ENCODE measurements around the gene LYST.

The LYST gene

DNA sequence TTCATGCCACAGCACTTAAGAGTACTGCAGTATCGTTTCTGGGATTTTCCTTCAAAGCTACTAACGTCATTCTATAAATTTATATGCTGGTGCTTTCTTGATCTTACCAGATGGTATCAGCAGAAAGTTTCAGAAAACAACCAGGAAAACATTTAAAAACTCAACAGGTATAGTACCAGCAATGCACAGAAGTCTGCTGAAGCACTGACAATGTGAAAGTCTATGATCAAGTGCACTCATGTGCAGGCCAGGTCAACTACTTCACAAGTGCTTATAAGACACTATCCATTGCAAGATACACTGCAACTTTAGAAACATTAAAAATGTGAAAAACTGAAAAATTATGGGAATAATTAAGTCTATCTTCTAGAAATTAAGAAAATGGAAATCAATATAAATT, 34.7 kb downstream of the LYST start:
- TF ChIP-seq, protein P1, sequence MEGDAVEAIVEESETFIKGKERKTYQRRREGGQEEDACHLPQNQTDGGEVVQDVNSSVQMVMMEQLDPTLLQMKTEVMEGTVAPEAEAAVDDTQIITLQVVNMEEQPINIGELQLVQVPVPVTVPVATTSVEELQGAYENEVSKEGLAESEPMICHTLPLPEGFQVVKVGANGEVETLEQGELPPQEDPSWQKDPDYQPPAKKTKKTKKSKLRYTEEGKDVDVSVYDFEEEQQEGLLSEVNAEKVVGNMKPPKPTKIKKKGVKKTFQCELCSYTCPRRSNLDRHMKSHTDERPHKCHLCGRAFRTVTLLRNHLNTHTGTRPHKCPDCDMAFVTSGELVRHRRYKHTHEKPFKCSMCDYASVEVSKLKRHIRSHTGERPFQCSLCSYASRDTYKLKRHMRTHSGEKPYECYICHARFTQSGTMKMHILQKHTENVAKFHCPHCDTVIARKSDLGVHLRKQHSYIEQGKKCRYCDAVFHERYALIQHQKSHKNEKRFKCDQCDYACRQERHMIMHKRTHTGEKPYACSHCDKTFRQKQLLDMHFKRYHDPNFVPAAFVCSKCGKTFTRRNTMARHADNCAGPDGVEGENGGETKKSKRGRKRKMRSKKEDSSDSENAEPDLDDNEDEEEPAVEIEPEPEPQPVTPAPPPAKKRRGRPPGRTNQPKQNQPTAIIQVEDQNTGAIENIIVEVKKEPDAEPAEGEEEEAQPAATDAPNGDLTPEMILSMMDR (IDR thresholded peaks at IDR 0.05; ENCODE audit: borderline replicate concordance, insufficient read depth, low read depth, low read length), result no peak
- H3K4me3 ChIP-seq (ENCODE audit: low read depth, low read length), result no peak overlapping the region

DNA sequence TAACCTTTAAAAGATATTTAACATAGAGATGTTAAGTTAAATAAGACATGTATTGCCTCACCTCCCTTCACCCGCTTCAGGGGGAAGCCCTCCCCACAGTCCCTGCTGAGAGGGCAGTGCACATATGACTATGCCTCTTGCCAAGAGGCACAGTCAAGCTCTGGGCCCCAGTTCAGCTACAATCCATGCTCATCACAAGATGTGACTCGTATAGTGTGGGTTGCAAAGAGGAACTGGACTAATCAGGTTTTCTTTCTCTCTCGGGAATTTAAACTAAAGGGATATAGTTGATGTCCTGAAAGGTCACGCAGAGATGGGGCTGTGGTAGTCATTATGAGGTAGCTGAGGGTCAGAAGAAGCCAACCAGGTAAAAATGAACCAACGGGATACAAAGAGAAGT, 35.6 kb downstream of the LYST start:
- no peak overlapping the region for H3K4me3 ChIP-seq (ENCODE audit: low read depth, low read length)
- TF ChIP-seq, protein P1 (IDR thresholded peaks at IDR 0.05; ENCODE audit: borderline replicate concordance, insufficient read depth, low read depth, low read length), result no peak

DNA sequence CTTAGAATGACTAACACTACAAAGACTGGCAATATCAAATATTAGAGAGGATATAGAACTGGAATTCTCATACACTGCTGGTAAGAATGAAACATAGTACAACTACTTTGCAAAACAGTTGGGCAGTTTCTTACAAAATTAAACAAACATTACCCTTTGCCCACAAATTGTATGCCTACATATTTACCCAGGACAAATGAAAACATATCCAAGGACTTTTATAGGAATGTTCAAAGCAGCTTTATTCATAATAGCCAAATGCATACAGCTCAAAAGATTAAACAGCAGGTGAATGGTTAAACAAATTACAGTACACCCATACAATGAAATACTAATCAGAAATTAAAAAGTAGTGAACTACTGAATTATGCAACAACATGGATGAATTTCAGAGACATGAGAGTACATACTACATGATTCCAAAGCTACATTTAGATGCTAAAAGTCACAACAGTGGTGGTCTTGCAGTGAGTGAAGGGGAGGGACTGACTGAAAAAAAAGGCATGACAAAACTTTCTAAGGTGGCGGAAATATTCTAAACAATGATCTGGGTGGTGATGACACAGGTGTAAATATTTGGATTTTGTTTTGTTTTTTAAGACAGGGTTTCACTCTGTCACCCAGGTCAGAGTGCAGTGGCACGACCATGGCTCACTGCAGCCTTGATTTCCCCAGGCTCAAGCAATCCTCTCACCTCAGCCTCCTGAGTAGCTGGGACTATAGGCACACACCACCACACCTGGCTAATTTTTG, 40.4 kb downstream of the LYST start:
- TF ChIP-seq, protein P1 (IDR thresholded peaks at IDR 0.05; ENCODE audit: borderline replicate concordance, insufficient read depth, low read depth, low read length), result no peak

DNA sequence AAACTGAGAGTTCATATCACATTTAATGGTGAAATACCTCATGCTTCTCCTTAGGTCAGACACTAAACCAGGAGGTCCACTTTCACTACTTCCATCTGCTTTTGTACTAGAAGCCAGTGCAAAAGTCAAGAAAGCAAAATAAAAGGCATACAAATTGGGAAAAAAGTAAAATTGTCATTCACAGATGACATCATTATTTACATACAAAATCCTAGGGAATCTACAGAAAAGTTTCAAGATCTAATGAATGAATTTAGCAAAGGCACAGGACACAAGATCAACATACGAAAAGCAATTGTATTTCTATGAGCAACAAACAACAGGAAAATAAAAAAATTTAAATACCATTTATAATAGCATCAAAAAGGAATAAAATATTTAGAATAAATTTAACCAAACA, 41.5 kb downstream of the LYST start:
- H3K4me3 ChIP-seq (ENCODE audit: low read depth, low read length), result no peak overlapping the region
- TF ChIP-seq, protein P1 (IDR thresholded peaks at IDR 0.05; ENCODE audit: borderline replicate concordance, insufficient read depth, low read depth, low read length), result no peak

More for the DNA sequence above, 40.4 kb downstream of the LYST start:
- no peak overlapping the region for H3K4me3 ChIP-seq (ENCODE audit: low read depth, low read length)

DNA sequence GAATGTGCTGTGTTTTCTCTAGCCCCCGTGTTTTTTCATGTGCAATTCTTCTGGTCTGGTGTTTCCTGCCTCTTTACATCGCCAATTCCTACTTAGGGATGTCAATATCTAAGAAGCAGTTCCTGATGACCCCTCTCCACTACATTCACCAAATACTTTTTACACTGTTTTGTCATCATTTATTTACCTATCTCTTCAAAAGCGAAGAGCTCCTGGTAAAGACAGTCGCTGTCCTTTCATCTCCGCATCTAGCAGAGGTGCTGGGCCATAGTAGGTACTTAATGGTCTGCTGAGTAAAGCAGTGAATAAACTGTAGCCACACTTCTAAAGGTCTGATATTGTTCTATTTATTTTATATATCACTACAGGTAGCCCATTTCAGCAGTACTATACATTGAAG, 43.0 kb downstream of the LYST start:
- TF ChIP-seq, protein P1 (IDR thresholded peaks at IDR 0.05; ENCODE audit: borderline replicate concordance, insufficient read depth, low read depth, low read length), result no peak
- H3K4me3 ChIP-seq (ENCODE audit: low read depth, low read length), result no peak overlapping the region

DNA sequence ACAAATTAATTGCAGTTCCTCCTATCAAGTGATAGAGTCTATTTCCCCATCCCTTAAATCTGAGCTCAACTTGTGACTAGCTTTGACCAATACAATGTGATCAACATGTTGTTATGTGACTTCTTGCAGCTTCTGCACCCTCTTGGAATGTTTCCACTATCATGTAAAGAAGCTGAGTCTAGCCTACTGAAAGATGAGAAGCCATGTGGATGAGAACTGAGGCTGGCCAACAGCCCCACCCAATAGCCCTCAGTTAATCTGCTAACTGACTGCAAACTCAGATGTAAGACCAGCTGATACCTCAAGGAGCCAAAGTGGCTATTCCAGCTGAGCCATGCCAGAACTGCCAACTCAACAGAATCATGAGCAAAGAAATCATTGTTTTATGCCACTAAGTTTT, 44.0 kb downstream of the LYST start:
- TF ChIP-seq, protein P1 (IDR thresholded peaks at IDR 0.05; ENCODE audit: borderline replicate concordance, insufficient read depth, low read depth, low read length), result no peak
- no peak overlapping the region for H3K4me3 ChIP-seq (ENCODE audit: low read depth, low read length)

DNA sequence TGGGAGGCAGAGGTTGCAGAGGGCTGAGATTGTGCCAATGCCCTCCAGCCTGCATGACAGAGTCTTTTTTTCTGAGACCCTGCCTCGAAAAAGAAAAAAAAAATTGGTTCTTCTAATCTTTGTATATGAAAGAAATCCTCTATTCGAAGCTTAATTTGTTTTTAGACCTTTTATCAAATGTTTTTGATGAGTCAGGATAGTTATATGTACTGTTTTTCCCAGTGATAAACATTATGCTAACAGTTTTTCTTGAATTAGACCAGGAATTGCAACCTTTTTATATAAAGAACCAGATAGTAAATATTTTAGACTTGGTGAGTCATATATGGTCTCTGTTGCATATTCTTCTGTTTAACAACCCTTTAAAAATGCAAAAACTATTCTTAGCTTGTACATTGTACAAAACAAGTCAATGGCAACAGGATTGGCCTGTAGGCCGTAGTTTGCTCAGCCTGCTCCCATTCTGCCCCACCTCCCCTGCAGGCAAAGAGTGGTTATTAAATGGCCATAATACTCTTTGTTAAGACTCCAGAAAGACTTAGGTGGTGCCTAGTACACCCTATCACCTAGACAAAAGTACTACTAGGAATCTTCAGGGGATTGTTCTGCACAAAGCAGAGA, 45.2 kb downstream of the LYST start:
- TF ChIP-seq, protein P1 (IDR thresholded peaks at IDR 0.05; ENCODE audit: borderline replicate concordance, insufficient read depth, low read depth, low read length), result no peak
- no peak overlapping the region for H3K4me3 ChIP-seq (ENCODE audit: low read depth, low read length)

Measured in GM12875 (cell line).